GM12892 (cell line): ENCODE data around the gene KHDC1.
"Not testable (repeated sequence)": the region's sequence is repeated elsewhere in the genome, so short reads cannot be mapped to it uniquely, and the experiment has no call there.

Experiments
- POLR2A ChIP-seq: IDR thresholded peaks from 2 replicates; pipeline ENCODE4 v1.6.1; 2011; ENCODE audit warnings: low read depth, low read length, control low read depth
- POLR2AphosphoS5 ChIP-seq: IDR thresholded peaks from 2 replicates; pipeline ENCODE4 v1.6.1; 2011; ENCODE audit warnings: low read depth, low read length, control low read depth
- TAF1 ChIP-seq: IDR thresholded peaks from 2 replicates; pipeline ENCODE4 v1.6.1; 2011; ENCODE audit warnings: low read depth, mild to moderate bottlenecking, control low read depth, low read length, borderline replicate concordance

DNA sequence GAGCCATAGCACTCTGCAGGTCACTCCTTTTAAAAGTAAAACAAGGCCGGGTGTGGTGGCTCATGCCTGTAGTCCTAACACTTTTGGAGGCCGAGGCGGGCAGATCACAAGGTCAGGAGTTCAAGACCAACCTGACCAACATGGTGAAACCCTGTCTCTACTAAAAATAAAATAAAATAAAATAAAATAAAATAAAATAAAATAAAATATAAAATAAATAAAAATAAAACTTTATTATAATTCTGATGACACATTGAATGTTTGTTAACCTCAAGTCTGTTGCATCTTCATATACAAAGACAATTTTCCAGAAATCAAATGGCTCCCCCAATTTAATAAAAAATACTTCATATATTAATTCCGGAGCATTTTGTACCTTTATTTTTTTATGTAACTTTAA lies 69.7 kb downstream of the KHDC1 start:
- TF ChIP-seq TAF1, POLR2AphosphoS5, POLR2A: not testable (repeated sequence)
